IMR-90 (cell line): ENCODE measurements around the gene ASTN2. TPM values are rescaled to one million over a fixed set of nuclear protein-coding genes. Genes with fewer than 3 reads are reported as not detected.

ENCODE experiments used
- ATAC-seq: fragments of 200-7000 bp; cut with Tn5 transposase; 2 replicates; pipeline ENCODE4 v1.9.1; 2020; ENCODE audit warnings: low read depth, mild to moderate bottlenecking, moderate library complexity
- BruUV-seq: library from RNA; stranded (reverse); fragments of 400-500 nt; replicated peaks from 2 replicates; lab custom pipeline; 2021; lab: Mats Ljungman, UMichigan
- CTCF ChIA-PET: fragments of 300-600 bp; formaldehyde crosslinking; extraction: SDS; loops from one replicate; lab custom pipeline; 2021; ENCODE audit warnings: antibody characterized with exemption; lab: Yijun Ruan, JAX
- POLR2A ChIA-PET: fragments of 300-600 bp; sonication (Branson Sonifier 250); formaldehyde crosslinking; loops from one replicate; lab custom pipeline; 2022; ENCODE audit warnings: antibody characterized with exemption; ENCODE audit not compliant: unreplicated experiment; lab: Charles Lee
- DNase-seq: peaks from one replicate; pipeline ENCODE4 v3.0.0; 2013
- H2AFZ ChIP-seq: replicated peaks from 2 replicates; pipeline ENCODE3; 2013; ENCODE audit warnings: low read length, mild to moderate bottlenecking; ENCODE audit not compliant: poor library complexity
- H2AK5ac ChIP-seq: 2 replicates; pipeline ENCODE4 v1.6.1; 2013; ENCODE audit warnings: low read depth, low read length, inconsistent platforms
- H2AK9ac ChIP-seq: replicated peaks from 2 replicates; pipeline ENCODE3; 2013; ENCODE audit warnings: mild to moderate bottlenecking, low read depth, low read length, moderate library complexity; ENCODE audit not compliant: poor library complexity
- H2BK120ac ChIP-seq: 2 replicates; pipeline ENCODE4 v1.6.1; 2013; ENCODE audit warnings: low read depth, low read length, inconsistent platforms
- H2BK15ac ChIP-seq: 3 replicates; pipeline ENCODE4 v1.6.1; 2013; ENCODE audit warnings: low read depth, low read length, inconsistent platforms
- H2BK20ac ChIP-seq: 2 replicates; pipeline ENCODE4 v1.6.1; 2013; ENCODE audit warnings: low read depth, mild to moderate bottlenecking, inconsistent platforms, low read length, moderate library complexity
- H2BK5ac ChIP-seq: 2 replicates; pipeline ENCODE4 v1.6.1; 2013; ENCODE audit warnings: mild to moderate bottlenecking, low read depth, low read length, inconsistent platforms; ENCODE audit not compliant: poor library complexity, severe bottlenecking
- H3K14ac ChIP-seq: replicated peaks from 2 replicates; pipeline ENCODE4 v1.6.1; 2013; ENCODE audit warnings: low read depth, low read length, inconsistent platforms
- H3K18ac ChIP-seq: 2 replicates; pipeline ENCODE4 v1.6.1; 2013; ENCODE audit warnings: low read depth, low read length, control low read depth
- H3K23ac ChIP-seq: 2 replicates; pipeline ENCODE4 v1.6.1; 2013; ENCODE audit warnings: low read depth, low read length, inconsistent platforms
- H3K27ac ChIP-seq: 2 replicates; pipeline ENCODE4 v1.5.1; 2013; ENCODE audit warnings: mild to moderate bottlenecking, control low read depth, low read length; ENCODE audit not compliant: insufficient read depth
- H3K27me3 ChIP-seq: 2 replicates; pipeline ENCODE4 v1.6.1; 2013; ENCODE audit warnings: low read length; ENCODE audit not compliant: control insufficient read depth, insufficient read depth
- H3K36me3 ChIP-seq: 2 replicates; pipeline ENCODE4 v1.6.1; 2013; ENCODE audit warnings: low read length, mixed read lengths; ENCODE audit not compliant: control insufficient read depth, insufficient read depth
- H3K4ac ChIP-seq: 2 replicates; pipeline ENCODE4 v1.6.1; 2013; ENCODE audit warnings: low read depth, low read length, inconsistent platforms
- H3K4me1 ChIP-seq: 2 replicates; pipeline ENCODE4 v1.6.1; 2013; ENCODE audit warnings: low read length, mixed read lengths; ENCODE audit not compliant: control insufficient read depth, insufficient read depth
- H3K4me2 ChIP-seq: 2 replicates; pipeline ENCODE4 v1.6.1; 2013; ENCODE audit warnings: low read depth, mild to moderate bottlenecking, control low read depth, low read length, moderate library complexity
- H3K4me3 ChIP-seq: 2 replicates; pipeline ENCODE4 v1.5.1; 2013; ENCODE audit warnings: low read depth, mild to moderate bottlenecking, control low read depth, low read length, moderate library complexity; ENCODE audit not compliant: insufficient read depth
- H3K56ac ChIP-seq: 2 replicates; pipeline ENCODE4 v1.6.1; 2013; ENCODE audit warnings: low read length, inconsistent platforms; ENCODE audit not compliant: insufficient read depth; ENCODE audit errors: extremely low read depth
- H3K79me1 ChIP-seq, 2 experiments: 2 replicates each; pipeline ENCODE4 v1.6.1; 2013; ENCODE audit warnings: low read length in 2 of 2, inconsistent platforms in 1 of 2, low read depth in 1 of 2
- H3K9ac ChIP-seq: 2 replicates; pipeline ENCODE4 v1.6.1; 2013; ENCODE audit warnings: low read depth, low read length, control low read depth
- H3K9me1 ChIP-seq: 2 replicates; pipeline ENCODE4 v1.6.1; 2013; ENCODE audit warnings: low read length, inconsistent platforms; ENCODE audit not compliant: insufficient read depth
- H3K9me3 ChIP-seq: 2 replicates; pipeline ENCODE4 v1.6.1; 2013; ENCODE audit warnings: low read length; ENCODE audit not compliant: control insufficient read depth, insufficient read depth
- H4K20me1 ChIP-seq: 2 replicates; pipeline ENCODE4 v1.6.1; 2013; ENCODE audit warnings: low read length, inconsistent platforms; ENCODE audit not compliant: insufficient read depth
- H4K5ac ChIP-seq: 2 replicates; pipeline ENCODE4 v1.6.1; 2013; ENCODE audit warnings: mild to moderate bottlenecking, low read depth, low read length, control low read depth
- H4K8ac ChIP-seq, 2 experiments: 2 replicates each; pipeline ENCODE4 v1.6.1; 2013; ENCODE audit warnings: low read depth in 2 of 2, low read length in 2 of 2, control low read depth in 1 of 2, inconsistent platforms in 1 of 2
- H4K91ac ChIP-seq: 2 replicates; pipeline ENCODE4 v1.6.1; 2013; ENCODE audit warnings: low read depth, low read length, inconsistent platforms; ENCODE audit not compliant: insufficient read depth
- CEBPB ChIP-seq: IDR thresholded peaks from 2 replicates; pipeline ENCODE4 v1.6.1; 2012; ENCODE audit warnings: low read depth, low read length, improper control_type of control experiment
- FOS ChIP-seq: fragments of 150-350 bp; IDR thresholded peaks from 2 replicates; pipeline ENCODE4 v1.6.1; 2016; ENCODE audit warnings: low read depth, low read length
- WGBS, 2 experiments: methylation state at CpG; one replicate each; pipeline versions ENCODE4 v1.1.5 to v1.1.7; 2013; ENCODE audit warnings: missing lambda C conversion rate in 2 of 2; ENCODE audit not compliant: insufficient read length in 1 of 2; ENCODE audit errors: extremely low coverage in 2 of 2; 5-methylcytosine and 5-hydroxymethylcytosine counted together
- dilution Hi-C: fragments of 300-500 bp; cut with HindIII; formaldehyde crosslinking; loops from one replicate; pipeline ENCODE4 v1.14.3; 2018; ENCODE audit warnings: low sequenced_read_pairs; ENCODE audit not compliant: unreplicated experiment
- in situ Hi-C: fragments of 300-500 bp; cut with MboI; formaldehyde crosslinking; loops from 3 replicates; pipeline ENCODE4 v1.14.3; 2019; ENCODE audit warnings: low sequenced_read_pairs, inconsistent platforms, mixed read lengths
- intact Hi-C: fragments of 100-400 bp; cut with micrococcal nuclease; formaldehyde crosslinking; loops from 2 replicates; pipeline ENCODE4 v1.10.0; 2022
- polyA plus RNA-seq, 3 experiments: library from polyadenylated mRNA; depleted of rRNA; stranded (reverse); fragments of >200 nt; gene quantifications; 2 replicates each; pipeline ENCODE4 v1.2.3, GENCODE V29; 2012; ENCODE audit warnings: low replicate concordance in 1 of 3
- total RNA-seq: library from RNA; depleted of rRNA; stranded (reverse); fragments of >200 nt; gene quantifications from 2 replicates; pipeline ENCODE4 v1.2.3, GENCODE V29; 2012

The ASTN2 gene
- total and polyA plus RNA-seq, 2 of the 4 experiments (the other 2 are of a cell fraction), result 3.8 to 6.8 TPM

- no peak overlapping the region for H2AK5ac ChIP-seq
- H3K14ac ChIP-seq, result no peak overlapping the region
- H2BK20ac ChIP-seq, result no peak overlapping the region
- no peak overlapping the region for H2AFZ ChIP-seq
- no peak overlapping the region for H3K4me3 ChIP-seq
- no peak overlapping the region for H2BK120ac ChIP-seq
- H4K5ac ChIP-seq, result no peak overlapping the region
- H2BK5ac ChIP-seq, result no peak overlapping the region
- no peak overlapping the region for H3K9ac ChIP-seq
- no peak overlapping the region for H4K91ac ChIP-seq
- dilution Hi-C loops (no loop called here), intact Hi-C loops (no loop called here), in situ Hi-C loops (no loop called here)
- no peak overlapping the region for H3K27ac ChIP-seq
- H3K9me1 ChIP-seq, result no peaks in the 10 kb centered on the region
- BruUV-seq, result no TSS peak
- no peaks in the 10 kb centered on the region for H3K27me3 ChIP-seq
- H2AK9ac ChIP-seq, result no peak overlapping the region
- no peak overlapping the region for H3K56ac ChIP-seq
- ATAC-seq, result no peak
- no peaks in the 10 kb centered on the region for H3K79me1 ChIP-seq
- no peaks in the 10 kb centered on the region for H4K20me1 ChIP-seq
- no peak overlapping the region for H3K4ac ChIP-seq
- H3K23ac ChIP-seq, result no peak overlapping the region
- H3K4me1 ChIP-seq, result no peaks in the 10 kb centered on the region
- H2BK15ac ChIP-seq, result no peak overlapping the region
- no peak overlapping the region for H3K4me2 ChIP-seq
- ChIA-PET POLR2A (no interaction called here), CTCF (no interaction called here)
- no peak for DNase-seq
- no peaks in the 10 kb centered on the region for H3K36me3 ChIP-seq
- peaks cover 15% of the 10 kb centered on the region for H3K9me3 ChIP-seq
- 18% methylated on average over 2 of the region's 4 CpGs; no CpG with 5 or more reads in 1 of the 2 experiments for WGBS, 2 experiments
- H4K8ac ChIP-seq, result no peak overlapping the region
- H3K18ac ChIP-seq, result no peak overlapping the region
- TF ChIP-seq CEBPB, result 0 out of 2 replicates have a peak, but pooled peaks have one; percentile 25
- no peak for TF ChIP-seq FOS
These were observed 190.2 kb downstream of the ASTN2 start for GRCh38 chr9:117224695-117225094.
